IPS-NIHi11 (cell line): Measurements from ENCODE around the gene APOBEC4.
"Not testable (repeated sequence)": the region's sequence is repeated elsewhere in the genome, so short reads cannot be mapped to it uniquely, and the experiment has no call there.

Experiments
- DNase-seq: peaks from one replicate; pipeline ENCODE4 v3.0.0; 2012; ENCODE audit warnings: mixed read lengths, low spot score

Gene APOBEC4

GRCh38 chr1:183633676-183634343, 19.3 kb downstream of the APOBEC4 start:
- DNase-seq: peak; percentile 44

DNA sequence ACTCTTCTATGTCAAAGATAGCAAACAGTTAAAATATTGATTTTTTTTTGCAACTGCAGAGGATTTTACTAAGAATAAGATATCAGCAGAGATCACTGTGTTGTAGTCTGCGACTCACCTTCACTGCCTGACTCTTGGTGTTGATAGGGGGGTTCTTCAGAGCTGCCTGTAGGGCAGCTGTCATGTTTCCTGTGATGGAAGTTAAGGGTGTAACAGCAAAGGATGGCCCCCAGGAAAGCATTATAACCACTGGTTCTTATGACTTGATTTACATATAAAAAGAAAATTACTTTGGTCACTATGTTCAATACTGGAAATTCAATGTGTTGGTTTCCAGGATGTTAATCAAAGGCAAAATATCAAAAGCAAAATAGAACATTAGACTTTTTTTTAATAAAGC, 20.2 kb downstream of the APOBEC4 start:
- DNase-seq: peak; percentile 18

GRCh38 chr1:183632114-183632513, 21.0 kb downstream of the APOBEC4 start:
- DNase-seq: no peak

DNA sequence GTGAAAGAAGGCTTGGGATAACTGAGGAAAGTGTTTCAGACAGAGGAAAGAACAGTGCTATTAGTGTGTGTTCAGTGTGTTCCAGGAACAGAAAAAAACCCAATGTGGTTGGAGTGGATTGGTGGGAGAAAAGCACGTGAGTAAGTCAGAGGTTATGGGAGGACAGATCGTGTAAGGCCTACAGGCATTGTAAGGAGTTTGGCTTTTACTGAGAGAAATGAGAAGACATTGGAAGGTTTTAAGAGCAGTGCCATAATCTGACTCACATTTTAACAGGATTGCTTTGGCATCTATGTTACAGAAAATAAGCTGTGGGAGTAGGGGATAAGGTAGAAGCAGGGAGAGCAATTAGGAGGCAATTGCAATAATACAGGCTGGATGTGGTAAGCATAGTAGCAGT, 22.4 kb downstream of the APOBEC4 start:
- DNase-seq: no peak

DNA sequence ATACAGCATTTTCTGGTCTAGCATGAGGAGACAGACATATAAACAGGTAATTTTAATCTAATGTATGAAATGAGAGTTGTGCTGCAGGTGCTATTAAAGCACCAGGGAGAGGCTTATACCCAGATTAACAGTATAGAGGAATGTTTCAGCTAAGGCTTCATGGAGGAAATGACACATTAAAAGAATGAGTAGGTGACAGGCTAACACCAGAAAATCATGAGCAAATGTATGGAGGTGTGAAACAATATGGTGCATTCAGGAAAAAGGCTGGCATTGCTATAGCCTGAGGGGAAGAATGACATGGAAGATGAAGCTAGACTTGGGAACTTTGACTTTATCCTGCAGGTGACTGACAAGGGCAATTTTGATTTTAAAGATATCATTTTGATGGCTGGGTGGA, 24.6 kb downstream of the APOBEC4 start:
- DNase-seq: no peak

- DNase-seq: not testable (repeated sequence)
These were observed 26.9 kb downstream of the APOBEC4 start for GRCh38 chr1:183626236-183626635.

DNA sequence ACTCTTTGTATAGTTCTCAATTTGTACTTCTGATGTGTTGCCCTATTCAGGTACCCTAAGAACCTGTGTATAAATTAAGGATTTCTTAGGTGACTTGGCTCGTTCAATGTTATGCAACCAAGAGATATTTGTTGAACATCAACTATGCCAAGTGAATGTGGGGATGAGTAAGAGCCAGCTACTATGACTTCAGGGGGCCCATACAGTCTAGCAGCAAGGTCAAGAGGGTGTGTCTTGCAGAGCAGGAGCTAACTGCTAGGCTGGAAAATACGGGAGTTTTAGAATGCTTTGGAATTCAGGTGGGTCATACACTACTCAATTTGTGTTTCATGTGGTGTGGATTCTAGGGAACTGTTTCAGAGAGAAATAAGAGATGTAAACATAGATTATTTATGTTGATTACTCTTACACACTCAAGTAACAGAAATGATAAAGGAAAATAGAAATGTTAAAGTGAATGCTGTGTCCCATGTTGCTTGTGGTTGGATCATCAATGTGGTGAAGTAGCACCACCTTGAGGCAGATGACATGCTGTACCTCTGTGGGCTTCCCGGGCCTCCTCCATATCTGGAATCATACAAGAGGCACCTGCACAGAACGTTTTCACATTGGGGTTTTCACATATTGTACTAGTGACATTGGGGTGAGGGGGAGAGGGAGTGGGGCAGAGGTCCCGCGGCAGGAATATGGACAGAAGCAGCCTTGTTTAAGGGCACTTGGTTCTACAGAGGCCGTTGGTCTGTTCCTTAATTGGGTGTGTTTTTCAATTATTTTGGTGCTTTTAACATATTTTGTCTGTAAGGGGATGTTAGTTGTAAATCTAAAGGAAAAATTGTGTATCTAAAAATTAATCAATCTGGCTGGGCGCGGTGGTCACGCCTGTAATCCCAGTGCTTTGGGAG, 30.0 kb downstream of the APOBEC4 start:
- DNase-seq: peak; percentile 57

GRCh38 chr1:183622013-183622412, 31.1 kb downstream of the APOBEC4 start:
- DNase-seq: no peak

- DNase-seq: no peak
These were observed 32.8 kb downstream of the APOBEC4 start for GRCh38 chr1:183620311-183620710.

GRCh38 chr1:183619781-183620180, 33.3 kb downstream of the APOBEC4 start:
- no peak for DNase-seq

DNA sequence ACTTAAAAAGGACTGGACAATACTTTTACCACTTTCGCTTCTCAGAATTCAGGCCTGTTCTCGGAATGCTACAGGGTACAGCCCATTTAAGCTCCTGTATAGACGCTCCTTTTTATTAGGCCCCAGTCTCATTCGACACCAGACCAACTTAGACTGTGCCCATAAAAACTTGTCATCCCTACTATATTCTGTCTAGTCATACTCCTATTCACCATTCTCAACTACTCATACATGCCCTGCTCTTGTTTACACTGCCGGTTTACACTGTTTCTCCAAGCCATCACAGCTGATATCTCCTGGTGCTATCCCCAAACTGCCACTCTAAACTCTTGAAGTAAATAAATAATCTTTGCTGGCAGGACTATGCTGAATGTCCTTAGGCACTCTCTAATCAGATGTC, 34.9 kb downstream of the APOBEC4 start:
- DNase-seq: not testable (repeated sequence)

DNA sequence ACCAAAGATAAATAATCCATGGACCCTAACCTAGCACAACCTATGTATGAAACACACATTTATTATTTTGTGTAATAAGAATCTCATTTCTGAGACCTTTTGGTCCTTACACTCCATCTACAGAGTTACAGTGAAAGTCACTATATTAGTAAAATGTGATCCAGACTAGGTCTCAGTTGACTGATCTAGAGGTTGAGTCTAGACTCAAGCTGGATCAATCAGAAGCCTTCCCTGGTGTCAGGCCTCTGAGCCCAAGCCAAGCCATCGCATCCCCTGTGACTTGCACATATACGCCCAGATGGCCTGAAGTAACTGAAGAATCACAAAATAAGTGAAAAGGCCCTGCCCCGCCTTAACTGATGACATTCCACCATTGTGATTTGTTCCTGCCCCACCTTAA, 40.1 kb downstream of the APOBEC4 start:
- DNase-seq: not testable (repeated sequence)

- no peak for DNase-seq
These were observed 40.7 kb downstream of the APOBEC4 start for GRCh38 chr1:183612407-183612806.

GRCh38 chr1:183611021-183611420, 42.1 kb downstream of the APOBEC4 start:
- no peak for DNase-seq

- DNase-seq: no peak
These were observed 43.2 kb downstream of the APOBEC4 start for GRCh38 chr1:183609759-183610452.

DNA sequence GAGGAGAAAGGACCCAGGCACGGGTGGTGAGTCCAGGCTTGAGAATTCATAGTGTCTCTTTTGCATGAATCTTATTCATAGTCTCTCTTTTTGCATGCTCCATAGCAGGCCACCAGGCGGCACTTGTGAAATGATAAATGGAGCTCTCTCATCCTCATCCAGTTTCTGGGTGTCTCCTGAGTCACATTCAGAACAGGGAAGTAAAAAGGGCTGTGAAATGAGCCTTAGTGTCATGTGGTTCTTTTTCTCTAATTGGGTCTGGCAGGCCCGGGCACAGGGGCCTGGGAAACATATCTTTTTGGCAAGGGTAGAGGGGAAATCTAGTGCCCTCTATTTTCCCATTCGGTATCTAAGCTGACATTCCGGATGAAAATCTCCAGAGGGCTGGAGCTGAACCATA, 43.8 kb downstream of the APOBEC4 start:
- DNase-seq: no peak

DNA sequence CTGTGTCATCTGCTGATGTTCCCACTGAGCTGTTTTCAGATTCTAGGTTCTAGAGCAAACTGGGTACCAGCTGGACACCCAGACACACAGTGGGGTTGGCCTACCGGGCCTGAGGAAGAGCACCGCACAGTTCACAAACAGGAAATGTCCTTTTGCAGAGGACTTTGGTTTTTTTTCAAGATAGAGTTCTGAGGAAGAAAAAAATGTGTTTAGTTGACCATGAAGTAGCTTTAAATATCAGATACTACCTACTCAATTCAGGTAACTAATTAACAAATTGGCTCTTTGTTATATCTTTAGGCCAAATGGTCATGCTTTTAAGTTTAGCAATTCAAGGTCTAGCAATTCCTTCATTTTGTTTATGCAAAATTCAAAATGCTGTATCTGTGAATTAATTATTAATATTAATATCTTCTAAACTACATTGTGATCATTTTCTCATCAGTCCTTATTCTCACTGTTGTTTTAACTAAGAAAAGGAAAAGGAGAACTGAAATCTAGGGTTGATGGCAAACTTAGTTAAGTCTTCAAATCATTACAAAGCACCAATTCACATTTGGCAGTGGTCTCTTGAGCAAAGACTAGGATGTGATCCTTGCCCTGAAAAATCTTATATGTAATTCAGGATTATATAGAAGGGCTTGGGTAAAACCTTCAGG, 45.7 kb downstream of the APOBEC4 start:
- no peak for DNase-seq

GRCh38 chr1:183605904-183606303, 47.2 kb downstream of the APOBEC4 start:
- no peak for DNase-seq

GRCh38 chr1:183604815-183605214, 48.3 kb downstream of the APOBEC4 start:
- no peak for DNase-seq

DNA sequence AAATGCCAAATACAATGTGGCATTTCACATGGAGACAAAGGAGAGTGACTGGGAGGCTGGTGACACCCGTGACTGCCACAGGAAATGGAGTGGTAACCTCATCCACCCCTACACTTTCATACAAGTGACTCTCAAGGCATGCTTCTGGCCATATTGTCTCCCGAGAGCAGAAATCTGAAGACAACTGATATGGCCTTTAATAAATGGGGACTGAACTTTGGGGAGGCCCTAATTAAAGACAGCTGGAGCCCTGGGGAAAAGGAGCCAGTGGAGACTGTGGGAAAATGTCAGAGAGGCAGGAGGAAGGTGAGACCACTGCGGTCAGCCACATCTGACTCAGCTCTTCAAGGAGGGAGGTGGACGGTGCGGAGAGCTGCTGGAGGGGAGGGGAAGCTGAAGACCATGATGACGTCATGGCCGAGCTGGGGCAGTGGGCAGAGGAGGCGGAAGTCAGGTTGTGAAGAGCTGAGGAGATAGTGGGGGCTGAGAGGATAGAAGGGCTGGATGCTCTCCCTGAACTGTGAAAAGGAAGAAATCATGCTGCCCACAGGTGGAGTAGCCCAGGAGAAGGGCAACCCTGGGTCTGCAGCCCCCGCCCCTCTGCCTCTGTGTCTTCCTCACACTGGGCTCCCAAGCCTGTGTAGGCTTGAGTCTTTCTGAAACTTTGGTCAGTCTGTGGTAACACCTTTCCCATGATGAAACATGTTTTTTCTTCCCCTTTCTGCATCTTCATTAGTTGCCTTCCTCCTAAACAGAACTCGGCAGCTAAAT, 48.9 kb downstream of the APOBEC4 start:
- DNase-seq: no peak

GRCh38 chr1:183602510-183602909, 50.6 kb downstream of the APOBEC4 start:
- no peak for DNase-seq
